CMK (cell line): Measurements from ENCODE around the gene CLDN4.
"Not testable (repeated sequence)": the region's sequence is repeated elsewhere in the genome, so short reads cannot be mapped to it uniquely, and the experiment has no call there.

Experiments
- DNase-seq: peaks from one replicate; pipeline ENCODE4 v3.0.0-alpha.2; 2010; ENCODE audit warnings: low read depth

Gene CLDN4

DNA sequence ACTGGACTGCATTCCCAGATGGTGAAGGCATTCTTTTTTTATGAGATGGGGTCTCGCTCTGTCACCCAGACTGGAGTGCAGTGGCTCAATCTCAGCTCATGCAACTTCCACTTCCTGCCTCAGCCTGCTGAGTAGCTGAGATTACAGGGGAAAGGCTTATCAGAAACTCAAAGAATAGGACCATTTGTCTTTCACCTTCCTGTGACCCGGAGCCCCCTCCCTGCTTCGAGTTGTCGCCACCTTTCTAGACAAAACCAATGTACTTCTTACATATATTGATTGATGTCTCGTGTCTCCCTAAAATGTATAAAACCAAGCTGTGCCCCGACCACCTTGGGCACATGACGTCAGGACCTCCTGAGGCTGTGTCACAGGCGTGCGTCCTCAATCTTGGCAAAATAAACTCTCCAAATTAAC is 13.3 kb downstream of the CLDN4 start:
- no peak for DNase-seq

DNA sequence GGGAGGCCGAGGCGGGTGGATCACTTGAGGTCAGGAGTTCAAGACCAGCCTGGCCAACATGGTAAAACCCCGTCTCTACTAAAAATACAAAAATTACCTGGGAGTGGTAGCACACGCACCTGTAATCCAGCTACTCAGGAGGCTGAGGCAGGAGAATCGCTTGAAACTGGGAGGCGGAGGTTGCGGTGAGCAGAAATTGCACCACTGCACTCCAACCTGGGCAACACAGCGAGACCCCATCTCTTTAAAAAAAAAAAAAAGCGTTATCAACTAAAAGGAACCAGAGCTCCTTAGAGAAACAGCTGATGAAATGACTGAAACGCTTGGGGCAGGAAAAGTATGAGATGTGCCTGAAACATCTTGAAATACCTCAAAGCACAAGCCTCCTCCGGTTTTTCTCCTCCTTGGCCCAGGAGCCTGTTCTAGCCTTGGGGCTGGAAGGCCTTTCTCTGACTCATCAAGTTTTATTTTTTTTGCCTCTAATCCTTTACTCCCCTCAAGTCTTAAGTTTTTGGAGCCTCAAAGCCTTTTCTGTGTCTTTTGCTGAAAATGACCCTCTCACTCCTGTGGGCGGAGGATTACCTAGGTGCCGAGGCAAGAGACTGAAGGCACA is 14.2 kb downstream of the CLDN4 start:
- no peak for DNase-seq

DNA sequence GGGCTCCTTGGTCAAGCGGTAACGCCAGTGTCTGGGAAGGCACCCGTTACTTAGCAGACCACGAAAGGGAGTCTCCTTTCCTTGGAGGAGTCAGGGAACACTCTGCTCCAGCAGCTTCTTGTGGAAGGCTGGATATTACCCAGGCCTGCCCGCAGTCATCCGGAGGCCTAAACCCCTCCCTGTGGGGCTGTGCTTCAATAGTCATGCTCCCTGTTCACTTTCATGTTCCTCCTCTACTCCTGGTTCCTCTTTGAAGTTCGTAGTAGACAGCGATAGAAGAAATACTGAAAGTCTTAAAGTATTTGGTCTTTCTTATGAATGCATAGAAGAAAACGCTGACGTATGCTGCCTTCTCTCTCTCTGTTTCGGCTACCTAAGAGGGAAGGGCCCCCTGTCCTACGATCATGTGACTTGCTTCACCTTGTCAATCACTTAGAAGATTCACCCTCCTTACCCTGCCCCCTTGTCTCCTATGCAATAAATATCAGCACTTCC is 15.0 kb downstream of the CLDN4 start:
- DNase-seq, result not testable (repeated sequence)

GRCh38 chr7:73847941-73848723 is 17.3 kb downstream of the CLDN4 start:
- no peak for DNase-seq

GRCh38 chr7:73850781-73851207 is 20.0 kb downstream of the CLDN4 start:
- no peak for DNase-seq

GRCh38 chr7:73851410-73852338 is 20.9 kb downstream of the CLDN4 start:
- no peak for DNase-seq

GRCh38 chr7:73852500-73852899 is 21.7 kb downstream of the CLDN4 start:
- DNase-seq, result no peak

- DNase-seq, result no peak
These were observed 26.1 kb downstream of the CLDN4 start for GRCh38 chr7:73856941-73857340.

DNA sequence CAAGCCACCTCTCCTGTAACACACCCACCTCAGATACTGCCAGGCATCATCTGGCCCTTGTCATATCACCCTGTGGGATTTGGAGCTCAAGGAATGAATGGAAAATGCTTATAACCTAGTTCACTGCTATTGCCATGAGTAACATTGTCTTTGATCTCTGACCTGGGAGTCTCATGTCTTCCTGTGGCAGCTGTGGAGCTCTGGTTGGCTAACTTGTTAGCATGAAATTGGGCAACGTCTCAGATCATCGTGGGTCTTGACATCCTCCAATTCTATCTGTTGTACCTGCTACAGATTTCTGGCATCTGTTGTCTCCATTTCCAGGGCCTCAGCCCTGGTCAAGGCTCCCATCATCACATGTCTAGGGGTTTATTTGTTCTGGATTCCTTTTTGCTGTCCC is 28.0 kb downstream of the CLDN4 start:
- no peak for DNase-seq

DNA sequence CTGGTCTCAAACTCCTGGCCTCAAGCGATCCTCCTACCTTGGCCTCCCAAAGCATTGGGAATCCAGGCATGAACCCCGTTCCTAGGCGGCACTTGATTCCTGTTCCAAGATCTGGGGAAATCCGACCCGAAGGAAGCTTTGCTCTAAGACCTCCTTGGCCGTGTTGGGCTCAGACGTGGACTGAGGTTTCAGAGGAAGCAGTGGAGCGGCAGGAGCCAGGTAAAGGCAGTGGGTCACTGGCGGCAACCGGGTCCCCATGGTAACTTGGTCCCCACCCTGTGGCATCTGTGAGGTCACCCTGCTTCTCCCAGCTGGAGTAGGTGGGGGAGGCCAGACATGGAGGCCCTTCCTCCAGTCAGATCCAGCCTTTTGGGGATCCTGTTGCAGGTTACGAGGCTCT is 30.1 kb downstream of the CLDN4 start, which contains the start of gene TMEM270:
TMEM270 (plus strand) TSS at position 301 of the 400 bp plus-strand sequence; CDS start at position 337, 36 bp downstream.
- DNase-seq, result no peak

DNA sequence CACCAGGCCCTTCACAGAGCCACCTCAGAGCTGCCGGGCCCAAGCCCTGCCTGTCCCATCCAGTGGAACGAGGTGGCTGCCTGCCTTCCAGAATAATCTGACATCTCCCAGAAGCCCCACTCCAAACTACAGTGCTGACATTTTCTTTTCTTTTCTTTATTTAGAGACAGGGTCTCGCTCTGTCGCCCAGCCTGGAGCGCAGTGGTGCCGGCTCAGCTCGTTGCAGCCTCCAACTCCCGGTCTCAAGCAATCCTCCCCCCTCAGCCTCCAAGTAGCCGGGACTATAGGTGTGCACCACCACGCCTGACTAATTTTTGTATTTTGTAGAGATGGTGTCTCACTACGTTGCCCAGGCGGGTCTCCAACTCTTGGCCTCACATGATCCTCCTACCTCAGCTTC is 30.5 kb downstream of the CLDN4 start:
- DNase-seq, result no peak

DNA sequence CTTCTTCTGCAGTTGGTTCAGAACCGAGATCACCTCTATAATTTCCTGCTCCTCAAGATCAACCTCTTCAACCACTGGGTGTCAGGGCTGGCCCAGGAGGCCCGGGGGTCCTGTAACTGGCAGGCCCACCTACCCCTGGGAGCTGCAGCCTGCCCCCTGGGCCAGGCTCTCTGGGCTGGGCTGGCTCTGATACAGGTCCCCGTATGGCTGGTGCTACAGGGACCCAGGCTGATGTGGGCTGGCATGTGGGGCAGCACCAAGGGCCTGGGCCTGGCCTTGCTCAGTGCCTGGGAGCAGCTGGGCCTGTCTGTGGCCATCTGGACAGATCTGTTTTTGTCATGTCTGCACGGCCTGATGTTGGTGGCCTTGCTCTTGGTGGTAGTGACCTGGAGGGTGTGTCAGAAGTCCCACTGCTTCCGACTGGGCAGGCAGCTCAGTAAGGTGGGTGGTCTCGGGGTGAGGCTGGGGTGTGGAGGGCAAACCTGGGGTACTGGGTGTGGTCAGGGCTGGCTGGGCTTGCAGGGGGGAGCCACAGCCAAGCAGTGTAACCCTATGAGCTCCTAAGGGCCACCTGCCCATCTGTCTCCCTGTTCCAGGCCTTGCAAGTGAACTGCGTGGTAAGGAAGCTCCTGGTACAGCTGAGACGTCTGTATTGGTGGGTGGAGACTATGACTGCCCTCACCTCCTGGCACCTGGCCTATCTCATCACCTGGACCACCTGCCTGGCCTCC is 34.4 kb downstream of the CLDN4 start:
- DNase-seq, result no peak

DNA sequence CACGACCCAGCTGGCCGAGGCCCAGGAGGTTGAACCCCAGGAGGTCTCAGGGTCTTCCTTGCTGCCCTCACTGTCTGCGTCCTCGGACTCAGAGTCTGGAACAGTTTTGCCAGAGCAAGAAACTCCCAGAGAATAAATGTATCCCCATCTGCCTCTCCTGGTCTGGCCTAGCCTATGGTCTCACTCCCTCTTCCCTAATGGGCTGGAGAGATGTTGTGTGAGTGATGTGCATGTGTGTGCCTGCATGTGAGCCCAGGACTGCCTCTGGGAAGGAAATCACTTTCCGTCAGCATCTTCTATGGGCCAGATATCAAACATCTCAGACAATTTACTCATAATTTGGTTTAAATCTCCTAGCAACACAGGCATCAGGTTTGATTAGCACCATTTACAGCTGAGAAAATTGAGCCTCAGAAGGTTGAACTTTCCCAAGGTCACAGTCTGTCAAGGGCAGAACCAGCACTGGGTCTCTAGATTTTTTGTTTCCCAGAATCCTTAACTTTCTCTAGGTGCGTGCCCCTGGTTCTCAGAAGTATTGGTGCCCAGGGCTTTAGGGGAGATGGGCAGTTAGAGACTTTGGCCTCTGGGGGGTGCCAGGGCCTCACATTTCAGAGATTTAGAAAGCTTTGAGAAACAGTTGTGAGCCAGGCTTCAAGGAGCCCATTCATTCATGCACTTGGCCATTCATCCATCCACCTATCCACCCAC is 35.1 kb downstream of the CLDN4 start:
- DNase-seq, result no peak

- no peak for DNase-seq
These were observed 35.6 kb downstream of the CLDN4 start for GRCh38 chr7:73866446-73866767.

DNA sequence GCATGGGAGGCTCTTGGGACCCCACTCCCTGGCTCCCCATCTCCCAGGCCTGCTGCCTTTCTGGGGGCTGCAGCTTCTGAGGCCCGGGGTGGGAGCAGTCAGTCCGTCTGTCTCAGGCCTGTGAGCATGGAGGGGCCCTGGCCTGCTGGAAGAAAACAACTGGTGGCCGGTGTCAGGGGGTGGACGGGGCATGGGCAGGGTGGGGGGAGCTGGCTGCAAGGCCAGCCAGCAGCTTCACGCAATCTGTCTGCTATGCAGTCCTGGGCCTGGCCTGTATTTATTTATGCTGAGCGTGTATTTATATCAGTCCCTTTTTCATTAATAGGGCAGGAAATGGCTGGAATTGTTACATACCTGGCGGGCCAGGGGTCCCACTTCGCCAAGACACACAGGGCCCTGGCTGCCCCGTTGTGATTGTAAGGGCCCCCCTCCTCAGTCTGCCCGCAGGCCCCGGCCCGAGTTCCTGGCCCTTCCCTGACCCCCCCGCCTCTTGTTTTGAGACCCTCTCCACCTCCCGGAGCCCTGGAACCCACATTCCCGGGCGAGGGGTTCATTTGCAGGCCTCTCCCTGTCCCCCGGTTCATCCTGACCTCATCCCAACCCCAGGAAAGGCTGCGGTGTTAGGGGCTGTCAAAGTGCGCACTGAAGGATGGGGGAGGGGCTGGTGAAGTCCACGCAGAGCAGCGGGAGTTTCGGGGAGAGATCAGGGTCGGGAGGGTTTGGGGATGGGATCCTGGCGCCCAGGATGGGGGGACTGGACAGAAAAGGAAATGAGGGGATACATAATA is 38.4 kb downstream of the CLDN4 start:
- no peak for DNase-seq

GRCh38 chr7:73870041-73870492 is 39.3 kb downstream of the CLDN4 start:
- no peak for DNase-seq

DNA sequence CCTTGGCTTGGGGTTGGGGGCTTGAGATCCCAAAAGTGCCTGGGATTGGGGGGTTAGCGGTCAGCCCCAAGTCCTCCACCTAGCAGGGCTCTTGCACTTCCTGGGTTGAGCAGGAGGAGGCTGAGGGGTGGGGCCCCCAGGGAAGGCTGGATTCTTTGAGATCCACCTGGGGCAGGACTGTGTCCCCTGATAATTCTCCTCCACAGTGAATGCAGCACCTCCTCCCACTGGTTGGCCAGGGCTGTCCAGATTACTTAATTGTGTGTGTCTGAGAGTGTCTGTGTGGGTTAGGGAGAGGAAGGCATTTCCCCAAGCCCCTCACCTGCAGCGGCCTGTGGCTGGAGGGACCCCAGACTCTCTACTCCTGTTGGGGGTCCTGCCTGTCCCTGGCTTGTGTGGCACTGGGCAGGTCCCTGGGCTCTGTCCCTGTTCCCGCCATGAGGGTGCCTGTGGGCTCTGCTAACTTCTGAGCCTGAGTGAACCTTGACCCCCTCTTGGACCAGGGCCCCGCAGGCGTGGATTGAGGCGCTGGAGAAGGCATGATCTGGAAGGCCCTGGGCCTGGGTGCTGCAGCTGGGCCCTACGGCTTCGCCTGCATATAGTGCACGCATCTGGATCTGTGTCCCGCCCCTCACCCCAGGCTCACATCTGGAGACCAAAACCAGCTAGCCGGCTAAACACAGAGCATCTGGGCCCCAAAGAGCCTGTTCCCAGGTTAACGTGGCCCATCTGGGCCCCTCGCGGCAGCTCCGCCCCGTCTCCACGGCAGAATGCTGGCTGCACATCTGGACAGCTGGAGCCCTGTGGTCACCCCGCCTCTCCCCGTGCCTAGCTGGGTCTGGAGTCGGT is 40.6 kb downstream of the CLDN4 start:
- DNase-seq, result no peak

DNA sequence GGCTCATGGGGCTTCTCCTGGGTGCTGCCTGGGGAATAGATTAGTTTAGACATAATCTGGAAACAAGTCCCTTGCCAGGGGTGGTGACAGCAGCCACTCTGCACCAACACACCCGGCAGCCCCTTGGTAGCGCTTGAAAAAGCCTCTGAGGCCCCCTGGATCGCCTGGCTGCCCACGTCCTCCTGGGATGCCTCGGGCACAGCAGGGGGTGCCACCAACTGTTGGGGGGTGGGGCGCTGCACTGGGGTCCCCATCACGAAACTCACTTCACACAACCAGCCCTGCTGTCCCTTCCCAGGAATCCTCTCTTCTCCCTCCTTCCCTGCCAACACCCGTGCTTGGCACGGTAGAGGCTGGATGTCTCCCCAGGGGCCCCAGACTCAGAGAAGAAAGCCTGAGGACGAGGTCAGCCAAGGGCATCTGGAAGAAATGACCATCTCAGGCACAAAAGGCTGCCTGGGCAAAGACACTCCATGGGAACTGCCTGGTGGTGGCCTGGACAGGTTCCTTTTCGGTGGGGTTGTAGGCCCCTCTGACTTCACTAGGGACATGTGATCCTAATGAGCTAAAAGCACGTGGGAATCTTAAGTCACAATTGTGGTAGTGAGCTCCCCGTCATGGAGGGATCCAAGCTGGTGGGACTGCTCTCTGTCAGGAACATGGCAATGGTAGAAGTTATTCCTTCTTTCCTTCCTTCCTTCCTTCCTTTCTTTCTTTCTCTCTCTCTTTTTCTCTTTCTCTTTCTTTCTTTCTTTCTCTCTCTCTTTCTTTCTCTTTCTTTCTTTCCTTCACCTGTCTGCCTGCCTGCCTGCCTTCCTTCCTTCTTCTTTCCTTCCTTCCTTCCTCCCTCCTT is 41.5 kb downstream of the CLDN4 start:
- no peak for DNase-seq
